ENCODE results near the gene SUMO3.

The SUMO3 gene

GRCh38 chr21:44813727-44814126 lies 4.1 kb downstream of the SUMO3 start:
- H4K20me1 ChIP-seq (ENCODE audit: insufficient read depth), result peaks cover 9% of the 10 kb centered on the region; the same call in 1 of the 2 replicates
- 0 out of 2 replicates have a peak, but pooled peaks cover under 1% of the 10 kb centered on the region for H3K36me3 ChIP-seq (ENCODE audit: insufficient read depth)
- no peak overlapping the region for H3K27ac ChIP-seq
- no peak overlapping the region for H3K9ac ChIP-seq
- H3K27me3 ChIP-seq (ENCODE audit: insufficient read depth, low read depth), result no peaks in the 10 kb centered on the region
- no peak overlapping the region for H3K4me2 ChIP-seq
- no peak overlapping the region for H2AFZ ChIP-seq (ENCODE audit: low read depth)
- peaks cover 62% of the 10 kb centered on the region for H3K79me2 ChIP-seq (ENCODE audit: insufficient read depth, low read depth)
- TF ChIP-seq CTCF (conservative IDR thresholded peaks at IDR 0.05; ENCODE audit: low read depth, low read length), result no peak
- no peaks in the 10 kb centered on the region for H3K4me1 ChIP-seq (ENCODE audit: low read depth, poor library complexity, severe bottlenecking)
- no peak overlapping the region for H3K4me3 ChIP-seq (IDR thresholded peaks at IDR 0.05; ENCODE audit: insufficient read depth, low read depth, low read length)

GRCh38 chr21:44813149-44813548 lies 4.7 kb downstream of the SUMO3 start:
- Histone ChIP-seq H3K4me2 (no peak overlapping the region), H3K9ac (no peak overlapping the region), H3K27me3 (ENCODE audit: insufficient read depth, low read depth) (no peaks in the 10 kb centered on the region), H3K4me3 (IDR thresholded peaks at IDR 0.05; ENCODE audit: insufficient read depth, low read depth, low read length) (no peak overlapping the region), H4K20me1 (ENCODE audit: insufficient read depth) (peaks cover 9% of the 10 kb centered on the region; the same call in 1 of the 2 replicates), H2AFZ (ENCODE audit: low read depth) (no peak overlapping the region), H3K79me2 (ENCODE audit: insufficient read depth, low read depth) (peaks cover 62% of the 10 kb centered on the region), H3K27ac (no peak overlapping the region), H3K36me3 (ENCODE audit: insufficient read depth) (0 out of 2 replicates have a peak, but pooled peaks cover 5% of the 10 kb centered on the region), H3K4me1 (ENCODE audit: low read depth, poor library complexity, severe bottlenecking) (no peaks in the 10 kb centered on the region)
- no peak for TF ChIP-seq CTCF (conservative IDR thresholded peaks at IDR 0.05; ENCODE audit: low read depth, low read length)

- H3K79me2 ChIP-seq (ENCODE audit: insufficient read depth, low read depth), result peaks cover 62% of the 10 kb centered on the region
- no peak overlapping the region for H3K27ac ChIP-seq
- H3K27me3 ChIP-seq (ENCODE audit: insufficient read depth, low read depth), result no peaks in the 10 kb centered on the region
- 0 out of 2 replicates have a peak, but pooled peaks cover 5% of the 10 kb centered on the region for H3K36me3 ChIP-seq (ENCODE audit: insufficient read depth)
- no peak for TF ChIP-seq CTCF (conservative IDR thresholded peaks at IDR 0.05; ENCODE audit: low read depth, low read length)
- H2AFZ ChIP-seq (ENCODE audit: low read depth), result no peak overlapping the region
- H3K4me3 ChIP-seq (IDR thresholded peaks at IDR 0.05; ENCODE audit: insufficient read depth, low read depth, low read length), result no peak overlapping the region
- H4K20me1 ChIP-seq (ENCODE audit: insufficient read depth), result peaks cover 9% of the 10 kb centered on the region; the same call in 1 of the 2 replicates
- no peaks in the 10 kb centered on the region for H3K4me1 ChIP-seq (ENCODE audit: low read depth, poor library complexity, severe bottlenecking)
- H3K4me2 ChIP-seq, result no peak overlapping the region
- no peak overlapping the region for H3K9ac ChIP-seq
Observed at GRCh38 chr21:44812640-44813039, 5.2 kb downstream of the SUMO3 start.

- TF ChIP-seq CTCF (conservative IDR thresholded peaks at IDR 0.05; ENCODE audit: low read depth, low read length), result no peak
- no peak overlapping the region for H2AFZ ChIP-seq (ENCODE audit: low read depth)
- H3K4me2 ChIP-seq, result no peak overlapping the region
- H3K4me1 ChIP-seq (ENCODE audit: low read depth, poor library complexity, severe bottlenecking), result no peaks in the 10 kb centered on the region
- no peaks in the 10 kb centered on the region for H3K27me3 ChIP-seq (ENCODE audit: insufficient read depth, low read depth)
- no peak overlapping the region for H3K9ac ChIP-seq
- peaks cover 46% of the 10 kb centered on the region for H3K79me2 ChIP-seq (ENCODE audit: insufficient read depth, low read depth)
- H3K4me3 ChIP-seq (IDR thresholded peaks at IDR 0.05; ENCODE audit: insufficient read depth, low read depth, low read length), result no peak overlapping the region
- peaks cover 5% of the 10 kb centered on the region; the same call in 1 of the 2 replicates for H3K36me3 ChIP-seq (ENCODE audit: insufficient read depth)
- 0 out of 2 replicates have a peak, but pooled peaks cover under 1% of the 10 kb centered on the region for H4K20me1 ChIP-seq (ENCODE audit: insufficient read depth)
- H3K27ac ChIP-seq, result no peak overlapping the region
Observed at GRCh38 chr21:44810779-44811178, 7.1 kb downstream of the SUMO3 start.
